OCI-LY1 (cell line): ENCODE results near the gene COL15A1.

ENCODE experiments used
- EZH2 ChIP-seq: fragments of 200-600 bp; sonication (generic), shearing (Covaris generic); IDR thresholded peaks from 2 replicates; pipeline ENCODE4 v1.8.0; 2017; ENCODE audit warnings: borderline replicate concordance, mixed run types, mild to moderate bottlenecking, antibody characterized with exemption, low read length, moderate library complexity, mixed read lengths
- TF ChIP-seq, protein P1 (sequence below): fragments of 200-600 bp; sonication (generic), shearing (Covaris generic); IDR thresholded peaks from 2 replicates; pipeline ENCODE4 v1.5.1; 2017; ENCODE audit warnings: mild to moderate bottlenecking, antibody characterized with exemption, low read length, moderate library complexity, mixed read lengths

DNA sequence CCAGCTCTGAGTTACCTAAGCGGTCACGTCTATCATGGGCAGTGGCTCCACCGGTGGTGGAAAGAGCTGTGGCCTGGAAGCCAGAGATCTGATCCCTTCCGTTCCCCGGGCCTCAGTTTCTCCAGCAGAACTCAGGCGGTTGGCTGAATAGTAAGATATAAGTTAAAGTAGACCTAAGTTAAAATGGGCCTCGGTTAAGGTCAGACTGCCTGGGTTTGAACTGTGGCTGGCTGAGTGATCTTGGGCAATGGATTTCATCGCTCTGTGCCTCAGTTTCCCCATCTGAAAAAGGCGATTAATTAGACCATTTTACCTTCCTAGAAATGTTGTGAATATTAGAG is 997 bp downstream of the COL15A1 start:
- no peak for TF ChIP-seq EZH2
- TF ChIP-seq, protein P1, sequence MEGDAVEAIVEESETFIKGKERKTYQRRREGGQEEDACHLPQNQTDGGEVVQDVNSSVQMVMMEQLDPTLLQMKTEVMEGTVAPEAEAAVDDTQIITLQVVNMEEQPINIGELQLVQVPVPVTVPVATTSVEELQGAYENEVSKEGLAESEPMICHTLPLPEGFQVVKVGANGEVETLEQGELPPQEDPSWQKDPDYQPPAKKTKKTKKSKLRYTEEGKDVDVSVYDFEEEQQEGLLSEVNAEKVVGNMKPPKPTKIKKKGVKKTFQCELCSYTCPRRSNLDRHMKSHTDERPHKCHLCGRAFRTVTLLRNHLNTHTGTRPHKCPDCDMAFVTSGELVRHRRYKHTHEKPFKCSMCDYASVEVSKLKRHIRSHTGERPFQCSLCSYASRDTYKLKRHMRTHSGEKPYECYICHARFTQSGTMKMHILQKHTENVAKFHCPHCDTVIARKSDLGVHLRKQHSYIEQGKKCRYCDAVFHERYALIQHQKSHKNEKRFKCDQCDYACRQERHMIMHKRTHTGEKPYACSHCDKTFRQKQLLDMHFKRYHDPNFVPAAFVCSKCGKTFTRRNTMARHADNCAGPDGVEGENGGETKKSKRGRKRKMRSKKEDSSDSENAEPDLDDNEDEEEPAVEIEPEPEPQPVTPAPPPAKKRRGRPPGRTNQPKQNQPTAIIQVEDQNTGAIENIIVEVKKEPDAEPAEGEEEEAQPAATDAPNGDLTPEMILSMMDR, result no peak
